Natural killer cell (primary cell): Measurements from ENCODE around the gene ALK. TPM values are rescaled to one million over a fixed set of nuclear protein-coding genes. Genes with fewer than 3 reads are reported as not detected.

Experiments
- ATAC-seq, 3 donors: fragments of 150-1000 bp in 2 of 3; fragments of 200-7000 bp in 1 of 3; cut with Tn5 transposase; 1 replicate in 1 of 3; 2 replicates in 2 of 3; pipeline ENCODE4 v1.10.0; 2021; ENCODE audit warnings: mild to moderate bottlenecking in 2 of 3, moderate library complexity in 2 of 3
- DNase-seq, 2 donors: peaks; one replicate each; pipeline versions ENCODE4 v3.0.0 to v3.0.0-alpha.2; 2013 to 2021; ENCODE audit warnings: mixed read lengths in 1 of 2
- H3K27ac ChIP-seq: one replicate; pipeline ENCODE4 v1.5.1; 2013; ENCODE audit warnings: mild to moderate bottlenecking, low read length
- H3K27me3 ChIP-seq: one replicate; pipeline ENCODE4 v1.6.1; 2013; ENCODE audit warnings: low read length; ENCODE audit not compliant: control insufficient read depth, insufficient read depth
- H3K36me3 ChIP-seq: one replicate; pipeline ENCODE4 v1.6.1; 2013; ENCODE audit warnings: low read length; ENCODE audit not compliant: control insufficient read depth, insufficient read depth
- H3K4me1 ChIP-seq: one replicate; pipeline ENCODE4 v1.6.1; 2013; ENCODE audit warnings: low read length; ENCODE audit not compliant: control insufficient read depth, insufficient read depth
- H3K4me3 ChIP-seq: one replicate; pipeline ENCODE4 v1.5.1; 2013; ENCODE audit warnings: low read length
- H3K9me3 ChIP-seq: one replicate; pipeline ENCODE4 v1.6.1; 2013; ENCODE audit warnings: low read length; ENCODE audit not compliant: control insufficient read depth, insufficient read depth
- H3K27ac Mint-ChIP-seq, 2 donors: one replicate each; pipeline ENCODE4 v1.8.0; 2022; ENCODE audit warnings: mild to moderate bottlenecking in 2 of 2, mixed read lengths in 2 of 2, moderate library complexity in 1 of 2
- H3K27me3 Mint-ChIP-seq, 2 donors: one replicate each; pipeline ENCODE4 v1.8.0; 2022; ENCODE audit warnings: low read depth in 2 of 2, mixed read lengths in 2 of 2
- H3K36me3 Mint-ChIP-seq: one replicate; pipeline ENCODE4 v1.8.0; 2022; ENCODE audit warnings: mixed read lengths
- H3K4me1 Mint-ChIP-seq, 2 donors: one replicate each; pipeline ENCODE4 v1.8.0; 2022; ENCODE audit warnings: mixed read lengths in 2 of 2
- H3K4me3 Mint-ChIP-seq: one replicate; pipeline ENCODE4 v1.8.0; 2022; ENCODE audit warnings: mild to moderate bottlenecking, moderate library complexity, mixed read lengths
- H3K9me3 Mint-ChIP-seq, 2 donors: one replicate each; pipeline ENCODE4 v1.8.0; 2022; ENCODE audit warnings: mixed read lengths in 2 of 2
- CTCF ChIP-seq: fragments of 200-600 bp; IDR thresholded peaks from one replicate; pipeline ENCODE4 v1.8.0; 2022; ENCODE audit warnings: antibody characterized with exemption
- WGBS: methylation state at CpG from one replicate; pipeline ENCODE4 v1.1.7; 2013; ENCODE audit warnings: missing lambda C conversion rate; ENCODE audit not compliant: insufficient coverage; 5-methylcytosine and 5-hydroxymethylcytosine counted together
- intact Hi-C: fragments of 100-400 bp; cut with micrococcal nuclease; formaldehyde crosslinking; loops from one replicate; pipeline ENCODE4 v1.14.2; 2022
- total RNA-seq, 4 donors: library from RNA; stranded (reverse); fragments of 120-200 nt in 1 of 4; gene quantifications; one replicate each; pipeline versions ENCODE4 v1.2.3 to v1.2.4, GENCODE V29; 2013 to 2022

Gene ALK
- total RNA-seq, 3 donors from 2014 or later (not counting 1 experiment from before 2014, with no cell fraction given): not detected

GRCh38 chr2:29267720-29268119 lies 653.7 kb downstream of the ALK start:
- Mint-ChIP-seq H3K27me3 (peaks cover 6 to 8% of the 10 kb centered on the region in 2 donors), H3K36me3 (no peaks in the 10 kb centered on the region), H3K9me3 (peaks cover 2 to 3% of the 10 kb centered on the region in 2 donors), H3K4me1 (no peaks in the 10 kb centered on the region), H3K27ac (no peak overlapping the region), H3K4me3 (no peak overlapping the region)
- no peaks in the 10 kb centered on the region for H3K9me3 ChIP-seq
- TF ChIP-seq CTCF: no peak
- H3K4me1 ChIP-seq: no peaks in the 10 kb centered on the region
- H3K27me3 ChIP-seq: no peaks in the 10 kb centered on the region
- no peak for ATAC-seq
- WGBS: 71% methylated on average over 2 of the region's 2 CpGs
- intact Hi-C loops: no loop called here
- no peaks in the 10 kb centered on the region for H3K36me3 ChIP-seq
- no peak overlapping the region for H3K27ac ChIP-seq
- no peak overlapping the region for H3K4me3 ChIP-seq
- no peak for DNase-seq

- H3K27ac ChIP-seq: no peak overlapping the region
- Mint-ChIP-seq H3K27me3 (peaks cover 27 to 30% of the 10 kb centered on the region in 2 donors), H3K4me3 (no peak overlapping the region), H3K4me1 (no peaks in the 10 kb centered on the region), H3K27ac (no peak overlapping the region), H3K9me3 (peaks cover 2 to 3% of the 10 kb centered on the region in 2 donors), H3K36me3 (no peaks in the 10 kb centered on the region)
- no peaks in the 10 kb centered on the region for H3K9me3 ChIP-seq
- no peaks in the 10 kb centered on the region for H3K27me3 ChIP-seq
- no peaks in the 10 kb centered on the region for H3K4me1 ChIP-seq
- H3K36me3 ChIP-seq: no peaks in the 10 kb centered on the region
- WGBS: 95% methylated on average over 4 of the region's 5 CpGs
- ATAC-seq: no peak
- no peak for TF ChIP-seq CTCF
- no peak overlapping the region for H3K4me3 ChIP-seq
- intact Hi-C loops: no loop called here
- no peak for DNase-seq
Observed at GRCh38 chr2:29263886-29264285, 657.5 kb downstream of the ALK start.

- DNase-seq (no peak), ATAC-seq (no peak)
- intact Hi-C loops: no loop called here
- H3K4me3 Mint-ChIP-seq: no peak overlapping the region
- 77% methylated on average over 7 of the region's 7 CpGs for WGBS
- peaks cover 28 to 30% of the 10 kb centered on the region in 2 donors for H3K27me3 Mint-ChIP-seq
- H3K4me1 Mint-ChIP-seq: no peaks in the 10 kb centered on the region
- Histone ChIP-seq H3K27me3 (no peaks in the 10 kb centered on the region), H3K4me1 (no peaks in the 10 kb centered on the region), H3K9me3 (no peaks in the 10 kb centered on the region), H3K27ac (no peak overlapping the region), H3K36me3 (no peaks in the 10 kb centered on the region), H3K4me3 (no peak overlapping the region)
- peaks cover 2 to 3% of the 10 kb centered on the region in 2 donors for H3K9me3 Mint-ChIP-seq
- TF ChIP-seq CTCF: no peak
- H3K27ac Mint-ChIP-seq: no peak overlapping the region
- no peaks in the 10 kb centered on the region for H3K36me3 Mint-ChIP-seq
Observed at GRCh38 chr2:29262681-29263260, 658.6 kb downstream of the ALK start.

GRCh38 chr2:29261003-29261402 lies 660.4 kb downstream of the ALK start:
- ATAC-seq (no peak), DNase-seq (no peak)
- peaks cover 2 to 3% of the 10 kb centered on the region in 2 donors for H3K9me3 Mint-ChIP-seq
- no peak for TF ChIP-seq CTCF
- no peaks in the 10 kb centered on the region for H3K36me3 Mint-ChIP-seq
- intact Hi-C loops: no loop called here
- no peak overlapping the region for H3K27ac Mint-ChIP-seq
- Histone ChIP-seq H3K4me3 (no peak overlapping the region), H3K27ac (no peak overlapping the region), H3K36me3 (no peaks in the 10 kb centered on the region), H3K4me1 (no peaks in the 10 kb centered on the region), H3K27me3 (no peaks in the 10 kb centered on the region), H3K9me3 (no peaks in the 10 kb centered on the region)
- H3K27me3 Mint-ChIP-seq: peaks cover 30 to 31% of the 10 kb centered on the region in 2 donors
- no peaks in the 10 kb centered on the region for H3K4me1 Mint-ChIP-seq
- 75% methylated on average over 3 of the region's 3 CpGs for WGBS
- no peak overlapping the region for H3K4me3 Mint-ChIP-seq
